RWPE1 (cell line): ENCODE measurements around the gene EYA4.

Experiments
- CTCF ChIA-PET: fragments of 350-600 bp; sonication (Branson Sonifier 250); formaldehyde crosslinking; extraction: SDS; loops from one replicate; lab custom pipeline; 2021; lab: Yijun Ruan, JAX
- POLR2A ChIA-PET: fragments of 400-600 bp; formaldehyde crosslinking; extraction: SDS; loops from one replicate; lab custom pipeline; 2020; ENCODE audit warnings: antibody characterized with exemption; ENCODE audit not compliant: low non-redundant PET; lab: Yijun Ruan, JAX
- DNase-seq: peaks from one replicate; pipeline ENCODE4 v3.0.0; 2012; ENCODE audit warnings: low spot score
- H3K27ac ChIP-seq: fragments of 450-650 bp; 2 replicates; pipeline ENCODE4 v1.5.1; 2017
- TF ChIP-seq, protein P1 (sequence below): fragments of 450-650 bp; conservative IDR thresholded peaks from 2 replicates; pipeline ENCODE4 v1.5.1; 2017; ENCODE audit warnings: low read depth, mild to moderate bottlenecking

Gene EYA4

DNA sequence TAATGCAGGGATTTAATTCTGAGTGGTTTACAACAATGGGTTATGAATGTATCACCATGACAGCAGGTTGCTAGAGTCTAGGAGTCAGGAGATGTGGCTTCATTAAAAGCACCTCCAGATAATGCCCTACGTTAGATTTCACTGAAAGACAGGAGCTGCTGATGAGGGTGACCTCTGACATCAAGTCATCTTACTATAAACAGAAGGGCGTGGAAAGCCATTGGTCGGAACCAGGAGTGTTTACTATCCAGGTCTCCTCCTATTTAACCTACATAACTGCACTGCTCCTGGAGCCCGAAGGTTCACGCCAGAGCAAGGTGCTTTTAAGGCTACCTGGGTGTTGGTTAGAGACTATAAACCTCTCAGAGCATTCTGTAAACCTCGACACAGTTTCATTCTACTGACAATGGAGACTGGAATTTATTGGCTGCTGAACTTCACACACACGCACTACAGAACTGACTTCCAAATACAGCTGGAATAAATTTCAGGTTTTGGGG lies 128.7 kb downstream of the EYA4 start:
- H3K27ac ChIP-seq, result no peak overlapping the region
- POLR2A ChIA-PET, result no interaction called here
- DNase-seq, result no peak
- TF ChIP-seq, protein P1, sequence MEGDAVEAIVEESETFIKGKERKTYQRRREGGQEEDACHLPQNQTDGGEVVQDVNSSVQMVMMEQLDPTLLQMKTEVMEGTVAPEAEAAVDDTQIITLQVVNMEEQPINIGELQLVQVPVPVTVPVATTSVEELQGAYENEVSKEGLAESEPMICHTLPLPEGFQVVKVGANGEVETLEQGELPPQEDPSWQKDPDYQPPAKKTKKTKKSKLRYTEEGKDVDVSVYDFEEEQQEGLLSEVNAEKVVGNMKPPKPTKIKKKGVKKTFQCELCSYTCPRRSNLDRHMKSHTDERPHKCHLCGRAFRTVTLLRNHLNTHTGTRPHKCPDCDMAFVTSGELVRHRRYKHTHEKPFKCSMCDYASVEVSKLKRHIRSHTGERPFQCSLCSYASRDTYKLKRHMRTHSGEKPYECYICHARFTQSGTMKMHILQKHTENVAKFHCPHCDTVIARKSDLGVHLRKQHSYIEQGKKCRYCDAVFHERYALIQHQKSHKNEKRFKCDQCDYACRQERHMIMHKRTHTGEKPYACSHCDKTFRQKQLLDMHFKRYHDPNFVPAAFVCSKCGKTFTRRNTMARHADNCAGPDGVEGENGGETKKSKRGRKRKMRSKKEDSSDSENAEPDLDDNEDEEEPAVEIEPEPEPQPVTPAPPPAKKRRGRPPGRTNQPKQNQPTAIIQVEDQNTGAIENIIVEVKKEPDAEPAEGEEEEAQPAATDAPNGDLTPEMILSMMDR, result no peak
- CTCF ChIA-PET, result interaction anchor here (0.5 kb wide), 1 partner anchor 239 kb away, joined by 3 read pairs; no protein-coding TSS in a partner anchor

DNA sequence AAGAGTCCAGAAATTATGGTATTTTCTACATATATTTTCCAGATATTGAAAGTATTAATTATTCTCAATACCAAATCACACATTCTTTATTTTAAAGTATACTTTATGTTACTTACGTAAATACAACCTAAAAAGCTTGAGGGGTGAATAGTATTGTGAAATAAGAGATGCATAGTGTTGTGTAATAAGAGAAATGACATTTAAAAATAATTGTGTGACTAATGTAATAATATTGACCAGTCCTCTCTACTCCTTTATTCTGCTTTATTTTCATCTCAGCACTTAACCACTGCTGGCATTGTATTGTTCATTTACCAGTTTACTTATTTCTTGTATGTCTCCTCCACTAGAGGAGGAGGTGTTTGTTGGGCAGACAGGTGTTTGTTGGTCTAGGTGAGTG lies 135.6 kb downstream of the EYA4 start:
- TF ChIP-seq, protein P1, result no peak
- no peak for DNase-seq
- CTCF ChIA-PET, result no interaction called here
- no peak overlapping the region for H3K27ac ChIP-seq
- POLR2A ChIA-PET, result no interaction called here

DNA sequence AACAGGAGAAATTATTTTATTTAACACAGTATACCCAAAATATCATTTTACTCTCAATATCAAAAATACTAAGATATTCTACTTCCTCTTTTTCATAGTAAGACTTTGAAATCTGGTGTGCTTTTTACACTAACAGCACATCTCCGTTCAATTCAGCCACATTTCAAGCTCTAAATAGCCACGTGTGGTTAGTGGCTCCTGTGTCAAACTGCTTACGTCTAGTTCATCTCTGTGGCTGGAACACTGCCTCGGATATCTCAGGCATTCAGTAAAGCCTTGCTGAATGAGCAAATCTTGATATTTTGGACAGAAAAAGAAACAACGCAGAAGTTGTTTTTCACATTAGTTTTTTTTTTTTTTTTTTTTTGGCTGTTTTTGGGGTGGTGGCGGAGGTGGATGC lies 136.1 kb downstream of the EYA4 start:
- CTCF ChIA-PET, result no interaction called here
- POLR2A ChIA-PET, result no interaction called here
- TF ChIP-seq, protein P1, result no peak
- H3K27ac ChIP-seq, result no peak overlapping the region
- DNase-seq, result no peak

DNA sequence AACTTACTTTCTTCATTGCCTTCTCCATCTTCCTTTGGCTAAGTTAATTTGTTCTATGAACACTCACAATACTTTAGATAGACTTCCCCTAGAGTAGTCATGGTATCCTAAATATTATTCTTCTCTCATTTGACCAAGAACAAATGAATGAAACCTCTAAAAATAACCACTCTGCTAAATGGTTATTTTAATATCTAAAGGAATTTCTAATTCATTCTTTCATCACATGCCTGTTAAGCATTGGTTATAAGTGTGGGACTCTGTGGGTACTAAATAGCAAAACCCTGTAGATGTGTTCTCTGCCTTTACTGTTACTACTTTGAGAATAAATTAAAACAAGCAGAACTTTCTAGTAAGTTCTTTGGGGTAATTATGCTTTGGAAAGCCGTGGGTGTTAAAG lies 138.9 kb downstream of the EYA4 start:
- no peak for DNase-seq
- TF ChIP-seq, protein P1, result no peak
- ChIA-PET POLR2A (no interaction called here), CTCF (no interaction called here)
- no peak overlapping the region for H3K27ac ChIP-seq

DNA sequence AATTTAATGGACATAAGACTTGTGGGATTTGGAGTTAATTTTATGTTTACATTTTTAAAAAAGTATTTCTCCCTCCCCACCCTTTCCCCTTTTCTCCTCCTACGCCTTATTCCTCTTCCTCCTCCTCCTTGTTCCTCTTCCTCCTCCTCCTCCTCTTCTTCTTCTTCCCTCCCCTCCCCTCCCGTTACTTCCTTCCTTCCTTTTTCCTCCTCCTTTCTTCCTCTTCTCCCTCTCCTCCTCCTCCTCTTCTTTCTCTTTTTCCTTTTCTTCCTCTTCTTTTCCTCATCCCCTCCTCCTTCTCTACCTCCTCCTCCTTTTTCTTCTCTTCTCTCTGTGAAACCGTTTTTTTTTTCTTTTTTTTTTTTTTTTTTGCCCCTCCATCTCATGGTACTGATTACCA lies 139.6 kb downstream of the EYA4 start:
- POLR2A ChIA-PET, result no interaction called here
- no peak for DNase-seq

DNA sequence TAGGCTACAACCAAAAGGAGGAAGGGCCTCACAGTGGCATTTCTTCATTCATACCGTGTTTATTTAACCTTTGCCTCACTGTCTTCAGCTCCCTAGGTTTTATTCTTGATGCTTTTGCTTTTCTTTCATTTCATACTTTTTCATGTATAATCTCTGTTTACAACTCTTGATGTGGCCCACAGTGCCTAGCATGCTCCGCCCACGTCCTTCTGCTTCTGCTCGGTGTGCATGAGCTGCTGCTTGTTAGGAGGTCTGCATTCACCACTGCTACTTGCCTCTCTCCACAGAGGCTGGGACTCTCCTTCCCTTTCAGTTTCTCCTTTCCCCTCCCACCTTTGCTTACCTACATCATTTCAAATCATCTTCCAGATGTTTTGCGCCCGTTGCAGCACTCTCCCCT lies 147.6 kb downstream of the EYA4 start:
- ChIA-PET CTCF (interaction anchor here (0.7 kb wide), 1 partner anchor 723 kb away, joined by 5 read pairs; no protein-coding TSS in a partner anchor), POLR2A (no interaction called here)
- TF ChIP-seq, protein P1, result no peak
- no peak for DNase-seq
- no peak overlapping the region for H3K27ac ChIP-seq

More for the DNA sequence above, 139.6 kb downstream of the EYA4 start:
- CTCF ChIA-PET, result no interaction called here
- H3K27ac ChIP-seq, result no peak overlapping the region
- TF ChIP-seq, protein P1, result no peak
